CD4-positive, alpha-beta T cell treated with Interleukin-10 for 1 hour (primary cell): ENCODE data around the gene ZBTB32.
A peak's percentile ranks its signal among the peaks of the same experiment; 100 is the strongest.
"Not testable (repeated sequence)": the region's sequence is repeated elsewhere in the genome, so short reads cannot be mapped to it uniquely, and the experiment has no call there.

ENCODE experiments used
- DNase-seq: peaks from one replicate; pipeline ENCODE4 v3.0.0-alpha.2; 2020

ZBTB32 gene, protein sequence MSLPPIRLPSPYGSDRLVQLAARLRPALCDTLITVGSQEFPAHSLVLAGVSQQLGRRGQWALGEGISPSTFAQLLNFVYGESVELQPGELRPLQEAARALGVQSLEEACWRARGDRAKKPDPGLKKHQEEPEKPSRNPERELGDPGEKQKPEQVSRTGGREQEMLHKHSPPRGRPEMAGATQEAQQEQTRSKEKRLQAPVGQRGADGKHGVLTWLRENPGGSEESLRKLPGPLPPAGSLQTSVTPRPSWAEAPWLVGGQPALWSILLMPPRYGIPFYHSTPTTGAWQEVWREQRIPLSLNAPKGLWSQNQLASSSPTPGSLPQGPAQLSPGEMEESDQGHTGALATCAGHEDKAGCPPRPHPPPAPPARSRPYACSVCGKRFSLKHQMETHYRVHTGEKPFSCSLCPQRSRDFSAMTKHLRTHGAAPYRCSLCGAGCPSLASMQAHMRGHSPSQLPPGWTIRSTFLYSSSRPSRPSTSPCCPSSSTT

DNA sequence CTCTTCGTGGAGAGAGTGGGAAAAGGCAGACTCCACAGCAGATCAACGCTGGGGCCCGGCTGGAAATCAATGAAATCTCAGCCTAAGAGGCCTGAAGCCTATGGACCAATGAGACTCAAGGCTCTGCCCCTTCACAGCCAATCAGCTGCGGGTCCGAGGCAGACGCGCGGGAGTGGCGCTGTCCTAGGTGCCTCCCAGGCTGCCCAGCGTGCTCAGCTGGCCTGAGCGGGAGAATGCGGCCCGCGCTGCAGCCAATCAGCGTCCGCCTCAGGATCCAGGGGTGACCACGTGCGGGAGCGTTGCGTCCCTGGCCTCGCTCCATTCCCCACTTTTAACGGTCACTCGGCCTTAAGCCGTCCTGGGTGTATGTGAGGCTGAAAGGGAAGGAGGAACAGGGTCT lies at the start of gene ZBTB32:
Gene ZBTB32, plus strand, starts transcription at position 341 of the 400 bp plus-strand sequence. CDS start 10,069 bp downstream, outside the sequence.
- DNase-seq: no peak

DNA sequence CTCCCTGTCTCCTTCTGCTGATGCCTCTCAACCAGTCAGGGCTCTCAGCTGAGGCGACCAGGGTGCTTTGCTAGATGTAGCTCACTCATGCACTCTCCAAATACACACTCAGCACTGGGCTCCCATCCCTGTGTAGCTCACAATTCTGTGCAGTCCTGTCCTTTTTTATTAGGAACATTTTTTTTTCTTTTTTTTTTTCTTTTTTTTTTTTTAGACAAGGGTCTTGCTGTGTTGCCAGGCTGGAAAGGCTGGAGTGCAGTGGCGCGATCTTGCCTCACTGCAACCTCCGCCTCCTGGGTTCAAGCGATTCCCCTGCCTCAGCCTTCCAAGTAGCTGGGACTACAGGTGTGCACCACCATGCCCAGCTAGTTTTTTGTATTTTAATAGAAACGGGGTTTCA lies 49.5 kb upstream of the ZBTB32 start:
- DNase-seq: not testable (repeated sequence)

DNA sequence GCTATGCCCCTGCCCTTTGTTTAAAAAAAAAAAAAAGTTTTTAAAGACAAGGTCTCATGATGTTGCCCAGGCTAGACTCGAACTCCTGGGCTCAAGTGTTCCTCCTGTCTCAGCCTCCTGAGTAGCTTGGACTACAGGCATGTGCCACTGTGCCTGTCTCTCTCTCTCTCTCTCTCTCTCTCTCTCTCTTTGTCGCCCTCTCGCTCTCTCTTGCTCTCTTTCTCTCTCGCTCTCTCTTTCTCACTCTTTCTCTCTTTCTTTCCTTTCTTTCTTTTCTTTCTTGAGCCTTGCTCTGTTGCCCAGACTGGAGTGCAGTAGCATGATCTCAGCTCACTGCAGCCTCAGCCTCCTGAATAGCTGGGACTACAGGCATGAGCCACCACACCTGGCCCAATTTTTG lies 48.8 kb upstream of the ZBTB32 start:
- DNase-seq: no peak

DNA sequence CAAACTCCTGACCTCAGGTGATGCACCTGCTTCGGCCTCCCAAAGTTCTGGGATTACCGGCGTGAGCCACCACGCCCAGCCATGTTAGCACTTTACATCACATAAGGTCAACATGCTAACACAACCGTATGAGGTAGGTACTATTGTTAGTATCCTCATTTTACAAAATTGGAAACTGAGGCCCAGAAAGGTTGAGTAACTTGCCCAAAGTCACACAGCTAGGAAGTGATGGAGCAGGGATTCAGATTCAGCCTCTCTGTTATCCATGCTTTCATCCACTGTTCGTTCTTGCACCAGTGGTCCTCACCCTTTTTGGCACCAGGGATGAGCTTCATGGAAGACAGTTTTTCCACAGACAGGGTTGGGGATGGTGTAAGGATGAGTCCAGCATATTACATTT lies 47.7 kb upstream of the ZBTB32 start:
- no peak for DNase-seq

DNA sequence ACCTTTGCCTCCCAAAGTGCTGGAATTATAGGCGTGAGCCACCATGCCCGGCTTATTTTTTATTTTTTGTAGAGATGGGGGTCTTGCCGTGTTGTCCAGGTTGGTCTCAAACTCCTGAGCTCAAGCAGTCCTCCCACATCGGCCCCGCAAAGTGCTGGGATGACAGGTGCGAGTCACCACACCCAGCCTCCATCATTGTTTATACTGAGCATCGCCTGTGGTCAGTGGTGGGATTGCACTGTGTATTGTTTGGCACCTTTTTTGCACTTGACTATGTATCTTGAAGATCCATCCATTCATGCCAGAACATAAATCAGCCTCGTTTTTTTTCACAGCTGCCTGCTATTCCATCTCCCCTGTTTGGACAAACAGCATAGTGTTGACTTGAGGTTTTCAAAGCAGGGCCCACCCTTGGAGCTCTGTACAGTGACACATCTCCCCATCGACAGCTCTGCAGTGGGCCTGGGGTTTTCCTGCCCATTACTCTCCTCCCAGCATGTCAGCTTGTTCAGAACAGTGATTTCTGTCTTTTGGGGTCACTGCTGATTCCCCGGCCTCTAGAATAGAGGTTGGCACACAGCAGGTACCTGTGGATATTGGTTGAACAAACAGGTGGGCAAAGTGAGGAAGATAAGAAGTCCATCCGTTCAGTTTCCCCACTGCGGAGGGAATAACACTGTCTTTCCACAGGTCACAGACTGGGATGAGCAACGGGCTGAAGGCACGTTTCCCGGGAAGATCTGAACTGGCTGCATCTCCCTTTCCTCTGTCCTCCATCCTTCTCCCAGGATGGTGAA lies 46.3 kb upstream of the ZBTB32 start:
- no peak for DNase-seq

DNA sequence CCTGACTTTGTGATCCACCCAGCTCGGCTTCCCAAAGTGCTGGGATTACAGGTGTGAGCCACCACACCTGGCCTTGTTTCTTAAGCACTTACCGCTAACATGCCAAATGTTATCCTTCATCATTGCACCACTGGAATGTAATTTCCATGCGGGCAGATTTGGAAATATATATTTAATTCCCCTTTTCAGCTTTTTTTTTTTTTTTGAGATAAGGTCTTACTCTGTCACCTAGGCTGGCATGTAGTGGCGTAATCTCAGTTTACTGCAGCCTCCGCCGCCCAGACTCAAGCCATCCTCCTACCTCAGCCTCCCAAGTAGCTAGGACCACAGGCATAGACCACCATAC lies 42.4 kb upstream of the ZBTB32 start:
- DNase-seq: no peak

DNA sequence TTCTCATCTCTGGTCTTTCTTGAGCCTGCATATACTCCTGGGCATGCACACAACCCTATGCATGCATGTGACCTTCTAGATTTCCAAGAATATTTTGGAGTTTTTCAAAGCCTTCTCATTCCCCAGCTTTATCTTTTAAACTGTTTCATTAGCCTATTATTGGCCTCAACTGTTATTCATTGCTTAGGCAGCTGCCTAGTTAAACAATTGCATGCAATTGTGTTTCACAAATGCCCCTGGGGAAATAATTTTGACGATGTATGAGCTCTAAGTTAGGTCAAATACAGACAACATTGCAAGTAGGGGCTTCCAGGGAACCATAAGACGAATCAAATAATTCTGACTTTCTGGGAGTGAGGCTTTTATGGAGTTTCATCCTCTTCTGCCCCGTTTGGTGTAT lies 40.4 kb upstream of the ZBTB32 start:
- no peak for DNase-seq

DNA sequence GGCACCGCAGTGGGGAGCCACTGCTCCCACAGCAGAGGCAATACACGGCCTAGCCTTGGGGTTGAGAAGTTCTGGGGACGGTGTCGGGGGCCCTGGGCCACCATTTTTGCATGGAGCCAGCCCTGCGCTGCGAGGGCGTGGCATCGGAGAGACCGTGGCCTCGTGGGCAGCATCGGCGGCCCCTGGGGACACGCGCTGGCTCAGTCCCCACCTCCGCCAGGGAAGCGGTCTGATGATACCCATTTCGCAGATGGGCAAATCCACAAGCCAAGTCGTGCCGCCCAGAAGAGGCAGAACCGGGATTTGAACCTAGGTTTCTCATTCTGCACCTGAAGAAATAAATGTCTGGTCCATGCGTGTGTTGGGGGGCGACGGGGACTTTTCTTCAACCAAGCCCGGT lies 39.2 kb upstream of the ZBTB32 start:
- no peak for DNase-seq

DNA sequence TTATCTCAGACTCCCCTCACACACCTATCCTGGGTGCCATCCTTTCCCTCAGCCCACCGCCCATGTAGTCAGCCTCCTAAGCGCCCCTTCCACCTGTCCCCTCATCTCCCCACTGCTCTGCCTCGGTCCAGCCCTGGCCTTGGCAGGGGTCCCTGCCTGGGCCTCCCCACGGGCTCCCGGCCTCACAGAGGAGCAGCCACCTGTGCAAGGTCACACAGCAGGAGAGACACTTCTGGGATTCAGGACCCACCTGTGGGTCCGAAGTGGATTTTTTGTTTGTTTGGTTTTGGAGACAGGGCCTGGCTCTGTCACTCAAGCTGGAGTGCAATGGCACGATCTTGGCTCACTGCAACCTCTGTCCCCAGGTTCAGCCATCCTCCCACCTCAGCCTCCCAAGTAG lies 38.8 kb upstream of the ZBTB32 start:
- no peak for DNase-seq

DNA sequence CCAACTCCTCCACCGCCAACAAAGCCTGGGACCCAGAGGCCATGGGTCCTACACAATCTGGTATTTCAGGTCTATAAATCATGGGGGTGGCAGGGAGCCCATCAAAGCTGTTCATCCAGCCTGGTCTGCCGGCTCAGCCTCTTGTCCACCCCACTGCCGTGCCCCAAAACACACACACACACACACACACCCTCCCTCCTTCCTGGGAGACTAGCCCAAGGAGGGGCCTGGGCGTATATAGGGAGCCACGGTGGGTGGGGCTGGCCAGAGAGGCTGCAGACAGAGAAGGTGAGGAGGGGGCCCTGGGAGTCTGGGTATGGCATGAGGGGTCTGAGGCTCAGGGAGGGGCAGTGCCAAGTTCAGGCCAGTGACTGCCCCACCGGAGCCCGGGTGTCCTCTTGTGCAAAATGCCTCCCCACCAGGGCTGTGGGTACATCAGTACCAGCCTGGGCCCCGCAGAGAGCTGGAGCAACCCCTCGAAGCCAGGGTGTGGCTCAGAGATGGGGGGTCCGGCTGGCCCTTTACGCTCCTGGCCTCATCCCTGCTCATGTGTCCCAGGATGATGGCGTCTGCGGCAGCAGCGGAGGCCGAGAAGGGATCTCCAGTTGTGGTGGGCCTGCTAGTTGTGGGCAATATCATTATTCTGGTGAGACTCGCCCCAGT lies 38.0 kb upstream of the ZBTB32 start, which contains the start of gene UPK1A:
Gene UPK1A, plus strand, starts transcription at position 267 of the 663 bp plus-strand sequence. Its CDS starts 296 bp downstream, at position 563.
- no peak for DNase-seq

DNA sequence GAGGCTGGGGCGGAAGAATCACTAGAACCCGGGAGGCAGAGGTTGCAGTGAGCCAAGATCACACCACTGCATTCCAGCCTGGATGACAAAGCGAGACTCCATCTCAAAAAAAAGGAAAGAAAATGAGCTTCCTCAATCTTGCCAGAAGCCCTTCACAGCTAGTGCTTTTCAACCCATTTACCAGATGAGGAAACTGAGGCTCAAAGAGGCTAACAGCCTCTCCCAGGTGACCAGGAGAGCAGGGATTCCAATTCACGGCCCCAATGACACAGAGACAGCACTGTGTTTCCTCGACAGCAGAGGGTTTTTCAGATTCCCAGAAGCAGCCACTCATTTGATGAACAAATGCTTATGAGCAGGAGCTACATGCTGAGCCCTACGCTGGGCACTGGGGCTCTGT lies 34.8 kb upstream of the ZBTB32 start:
- no peak for DNase-seq

DNA sequence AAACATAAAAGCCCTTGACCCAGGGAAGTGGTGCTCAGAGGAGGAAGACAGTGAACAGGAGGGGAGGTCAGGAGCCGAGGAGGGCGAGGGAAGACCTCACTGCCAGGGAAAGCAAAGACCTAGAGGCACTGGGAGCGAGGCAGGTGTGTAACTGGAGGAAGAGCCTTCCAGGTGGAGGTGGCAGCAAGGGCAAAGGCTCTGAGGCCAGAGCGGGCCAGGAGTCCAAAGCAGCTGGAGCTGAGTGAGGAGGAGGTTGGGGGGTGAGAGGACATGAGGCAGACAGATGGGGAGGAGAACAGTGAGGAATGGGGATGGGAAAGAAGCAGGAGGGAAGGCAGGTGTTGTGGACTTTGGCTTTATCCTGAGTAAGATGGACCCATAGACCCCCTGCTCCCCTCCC lies 34.4 kb upstream of the ZBTB32 start:
- DNase-seq: no peak

DNA sequence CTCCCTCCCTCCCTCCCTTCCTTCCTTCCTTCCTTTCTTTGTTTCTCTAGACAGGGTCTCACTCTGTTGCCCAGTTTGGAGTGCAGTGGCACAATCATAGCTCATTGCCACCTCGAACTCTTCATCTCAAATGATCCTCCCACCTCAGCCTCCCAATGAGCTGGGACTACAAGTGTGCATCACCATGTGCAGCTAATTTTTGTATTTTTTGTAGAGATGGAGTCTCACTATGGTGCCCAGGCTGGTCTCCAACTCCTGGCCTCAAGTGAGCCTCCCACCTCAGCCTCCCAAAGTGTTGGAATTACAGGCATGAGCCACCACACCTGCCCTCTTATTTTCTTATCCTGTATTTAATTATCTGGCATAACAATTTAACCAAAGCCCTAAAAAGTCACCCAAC lies 33.7 kb upstream of the ZBTB32 start:
- no peak for DNase-seq

DNA sequence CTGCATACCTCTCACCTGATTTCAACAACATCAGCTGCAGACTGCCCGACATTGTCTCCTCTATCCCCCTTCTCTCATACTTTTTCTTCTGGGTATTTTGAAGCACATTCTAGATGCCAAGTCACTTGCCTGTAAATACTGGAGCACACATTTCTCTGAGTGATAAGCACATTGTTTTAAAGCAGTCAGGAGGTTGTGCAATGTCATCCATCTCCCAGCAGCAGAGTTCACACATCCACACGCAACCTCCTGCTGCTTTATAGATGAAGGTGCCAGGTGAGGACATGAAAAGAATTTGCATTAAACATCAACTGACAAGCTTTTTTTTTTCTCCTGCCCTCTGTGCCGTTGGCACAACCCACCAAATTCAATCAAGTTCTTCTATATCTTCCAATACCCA lies 32.5 kb upstream of the ZBTB32 start:
- no peak for DNase-seq

DNA sequence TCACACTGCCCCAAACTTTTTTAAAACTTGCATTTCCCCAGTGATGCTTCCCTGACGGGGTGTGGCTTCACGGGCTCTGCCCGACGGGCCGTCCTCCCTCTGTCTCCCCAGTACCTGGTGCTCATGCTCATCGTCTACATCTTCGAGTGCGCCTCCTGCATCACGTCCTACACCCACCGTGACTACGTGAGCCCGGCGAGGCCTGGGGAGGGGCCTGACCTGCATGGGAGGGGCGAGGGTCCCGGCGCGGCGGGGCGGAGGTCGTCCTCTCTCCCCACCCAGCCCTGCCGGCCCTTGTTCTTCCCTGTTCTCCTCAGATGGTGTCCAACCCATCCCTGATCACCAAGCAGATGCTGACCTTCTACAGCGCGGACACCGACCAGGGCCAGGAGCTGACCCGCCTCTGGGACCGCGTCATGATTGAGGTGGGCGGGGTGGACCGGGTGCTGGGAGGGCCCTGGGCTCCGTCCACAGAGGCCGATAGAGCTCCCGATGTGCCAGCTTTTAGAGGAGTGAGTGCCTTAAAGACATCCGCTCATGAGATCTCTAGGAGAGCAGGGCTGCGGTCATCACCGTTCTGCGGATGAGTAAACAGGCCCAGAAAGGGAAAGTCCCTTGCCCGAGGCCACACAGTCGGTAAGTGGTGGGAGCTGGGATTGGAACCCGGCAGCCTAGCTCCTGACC lies 31.1 kb upstream of the ZBTB32 start:
- DNase-seq: peak; percentile 46

DNA sequence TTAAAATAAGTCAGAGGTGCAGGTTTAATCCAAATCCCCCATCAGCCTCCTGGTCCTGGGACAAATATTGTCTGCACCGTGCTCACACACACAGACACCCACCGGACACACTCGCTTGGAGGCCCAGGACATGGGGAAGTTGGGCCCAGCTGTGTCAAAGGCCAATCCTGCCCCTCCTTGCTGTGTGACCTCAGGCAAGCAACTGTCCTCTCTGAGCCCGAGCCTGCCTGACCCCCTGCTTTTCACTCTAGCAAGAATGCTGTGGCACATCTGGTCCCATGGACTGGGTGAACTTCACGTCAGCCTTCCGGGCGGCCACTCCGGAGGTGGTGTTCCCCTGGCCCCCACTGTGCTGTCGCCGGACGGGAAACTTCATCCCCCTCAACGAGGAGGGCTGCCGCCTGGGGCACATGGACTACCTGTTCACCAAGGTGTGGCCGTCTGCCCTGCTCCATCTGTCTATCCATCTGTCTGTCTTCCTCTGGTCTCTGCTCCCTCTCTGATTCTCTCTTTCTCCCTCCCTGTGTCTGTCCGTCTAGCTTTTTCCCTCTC lies 28.7 kb upstream of the ZBTB32 start:
- DNase-seq: no peak

DNA sequence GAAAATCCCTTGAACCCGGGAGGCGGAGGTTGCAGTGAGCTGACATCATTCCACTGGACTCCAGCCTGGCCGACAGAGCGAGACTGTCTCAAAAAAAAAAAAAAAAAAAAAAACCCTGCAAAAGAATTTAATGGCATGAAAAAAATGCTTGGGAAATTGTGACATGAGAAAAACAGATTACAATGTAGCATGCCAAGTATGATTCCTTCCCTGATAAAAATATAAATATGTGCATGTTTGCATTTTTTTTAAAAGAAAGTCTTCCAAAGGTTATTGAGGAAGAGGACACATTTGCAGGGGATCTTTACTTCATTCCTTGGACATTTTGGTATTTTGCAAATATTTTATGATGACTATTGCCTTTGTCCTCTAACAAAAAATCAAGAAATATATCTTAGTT lies 14.5 kb upstream of the ZBTB32 start:
- no peak for DNase-seq

DNA sequence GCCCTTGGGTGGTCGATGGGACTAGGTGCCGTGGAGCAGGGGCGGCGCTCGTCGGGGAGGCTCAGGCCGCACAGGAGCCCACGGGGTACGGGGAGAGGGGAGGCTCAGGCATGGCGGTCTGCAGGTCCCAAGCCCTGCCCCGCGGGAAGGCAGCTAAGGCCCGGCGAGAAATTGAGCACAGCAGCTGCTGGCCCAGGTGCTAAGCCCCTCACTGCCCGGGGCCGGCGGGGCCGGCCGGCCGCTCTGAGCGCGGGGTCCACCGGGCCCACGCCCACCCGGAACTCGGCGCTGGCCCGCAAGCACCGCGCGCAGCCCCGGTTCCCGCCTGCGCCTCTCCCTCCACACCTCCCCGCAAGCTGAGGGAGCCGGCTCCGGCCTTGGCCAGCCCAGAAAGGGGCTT lies 13.3 kb upstream of the ZBTB32 start:
- DNase-seq: not testable (repeated sequence)

DNA sequence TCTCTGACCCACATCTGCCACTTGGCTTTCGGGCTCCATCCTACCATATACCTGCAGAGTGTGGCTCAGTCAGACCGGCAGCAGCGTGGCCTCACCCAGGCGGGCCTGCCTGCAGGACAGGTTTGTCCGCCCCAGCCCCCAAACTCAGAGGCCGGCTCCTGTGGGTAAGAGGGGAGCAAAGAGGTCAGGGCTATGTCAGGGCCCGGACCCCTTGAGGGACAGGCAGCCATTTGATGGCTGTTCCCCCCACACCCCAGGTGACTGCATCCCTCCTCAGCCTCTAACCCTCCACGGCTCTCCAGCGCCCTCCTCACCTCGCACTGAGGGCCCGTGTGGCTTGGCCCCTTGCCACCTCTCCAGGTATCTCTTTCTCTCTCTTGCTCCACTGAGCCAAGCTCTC lies 12.3 kb upstream of the ZBTB32 start:
- DNase-seq: no peak

DNA sequence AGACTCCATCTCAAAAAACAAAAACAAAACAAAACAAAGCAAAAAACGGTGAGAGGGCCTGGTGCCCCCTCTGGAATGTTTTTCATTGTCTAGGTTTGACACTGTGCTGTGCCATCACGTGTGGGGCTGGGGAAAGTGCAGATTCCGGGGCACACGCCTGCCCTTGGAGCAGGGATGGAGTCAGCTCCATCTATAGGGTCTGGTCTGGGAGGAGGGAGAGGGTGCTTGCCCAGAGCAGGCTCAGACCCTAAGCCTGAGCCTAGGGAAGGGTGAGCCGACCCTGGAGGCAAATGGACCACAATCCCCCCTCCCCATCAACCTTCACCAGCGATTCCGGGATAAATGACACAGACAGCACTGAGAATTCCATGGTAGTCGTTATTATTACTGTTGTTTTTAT lies 10.9 kb upstream of the ZBTB32 start:
- no peak for DNase-seq

DNA sequence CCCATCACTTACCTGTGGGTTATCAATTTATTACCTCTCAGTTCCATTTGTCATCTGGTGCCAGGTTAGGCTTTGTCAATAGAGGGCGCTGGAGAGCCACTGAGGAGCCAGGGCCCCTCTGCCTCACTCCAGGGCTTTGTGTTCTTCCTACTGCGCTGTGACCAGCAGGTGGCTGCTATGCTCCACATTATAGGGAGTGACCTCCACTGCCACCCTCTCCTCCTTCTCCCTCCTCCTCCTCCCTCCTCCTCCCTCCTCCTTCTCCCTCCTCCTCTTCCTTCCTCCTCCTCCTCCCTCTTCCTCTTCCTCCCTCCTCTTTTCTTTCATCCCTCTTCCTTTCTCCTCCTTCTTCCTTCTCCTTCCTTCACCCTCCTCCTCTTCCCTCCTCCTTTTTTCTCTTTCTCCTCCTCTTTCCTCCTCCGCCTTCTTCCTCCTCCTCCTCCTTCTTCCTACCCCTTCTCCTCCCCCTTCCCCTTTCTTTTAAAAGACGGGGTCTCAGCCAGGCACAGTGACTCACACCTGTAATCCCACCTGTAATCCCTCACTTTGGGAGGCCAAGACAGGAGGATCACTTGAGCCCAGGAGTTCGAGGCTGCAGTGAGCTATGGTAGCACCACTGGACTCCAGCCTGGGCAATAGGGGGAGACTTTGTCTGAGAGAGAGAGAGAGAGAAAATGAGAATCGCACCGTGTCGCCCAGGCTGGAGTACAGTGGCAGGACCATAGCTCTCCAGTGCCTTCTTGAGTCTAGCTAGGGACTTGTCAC lies 10.3 kb upstream of the ZBTB32 start:
- DNase-seq: peak; percentile 94

DNA sequence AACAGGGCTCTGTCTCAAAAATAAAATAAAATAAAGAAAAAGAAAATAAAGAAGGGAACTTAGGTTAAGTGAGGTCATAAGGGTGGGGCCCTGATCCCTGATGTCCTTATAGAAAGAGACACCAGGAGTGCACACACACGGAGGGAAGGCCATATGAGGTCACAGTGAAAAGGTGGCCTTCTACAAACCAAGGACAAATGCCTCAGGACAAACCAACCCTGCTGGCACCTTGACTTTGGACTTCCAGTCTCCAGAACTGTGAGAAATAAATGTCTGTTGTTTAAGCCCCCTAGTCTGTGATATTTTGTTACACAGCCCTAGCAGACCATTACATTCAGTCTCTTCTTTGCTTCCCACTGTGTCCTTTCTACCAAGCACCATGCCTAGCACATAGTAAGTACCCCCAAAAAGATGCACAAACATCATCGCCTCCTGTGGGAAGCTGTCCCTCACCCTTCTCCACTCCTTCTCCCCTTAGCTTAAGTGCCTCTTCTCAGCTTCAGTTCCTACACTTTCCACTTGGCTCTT lies 8.4 kb upstream of the ZBTB32 start:
- no peak for DNase-seq
